ENCODE results near the gene EWSR1.

The EWSR1 gene

GRCh38 chr22:29275167-29275566 lies 7.1 kb downstream of the EWSR1 start:
- TF ChIP-seq ZFX (IDR thresholded peaks at IDR 0.05; ENCODE audit: borderline replicate concordance) = no peak
- TF ChIP-seq, protein P1, sequence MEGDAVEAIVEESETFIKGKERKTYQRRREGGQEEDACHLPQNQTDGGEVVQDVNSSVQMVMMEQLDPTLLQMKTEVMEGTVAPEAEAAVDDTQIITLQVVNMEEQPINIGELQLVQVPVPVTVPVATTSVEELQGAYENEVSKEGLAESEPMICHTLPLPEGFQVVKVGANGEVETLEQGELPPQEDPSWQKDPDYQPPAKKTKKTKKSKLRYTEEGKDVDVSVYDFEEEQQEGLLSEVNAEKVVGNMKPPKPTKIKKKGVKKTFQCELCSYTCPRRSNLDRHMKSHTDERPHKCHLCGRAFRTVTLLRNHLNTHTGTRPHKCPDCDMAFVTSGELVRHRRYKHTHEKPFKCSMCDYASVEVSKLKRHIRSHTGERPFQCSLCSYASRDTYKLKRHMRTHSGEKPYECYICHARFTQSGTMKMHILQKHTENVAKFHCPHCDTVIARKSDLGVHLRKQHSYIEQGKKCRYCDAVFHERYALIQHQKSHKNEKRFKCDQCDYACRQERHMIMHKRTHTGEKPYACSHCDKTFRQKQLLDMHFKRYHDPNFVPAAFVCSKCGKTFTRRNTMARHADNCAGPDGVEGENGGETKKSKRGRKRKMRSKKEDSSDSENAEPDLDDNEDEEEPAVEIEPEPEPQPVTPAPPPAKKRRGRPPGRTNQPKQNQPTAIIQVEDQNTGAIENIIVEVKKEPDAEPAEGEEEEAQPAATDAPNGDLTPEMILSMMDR (IDR thresholded peaks at IDR 0.05) = no peak
- H3K27ac ChIP-seq = peak overlapping the region; percentile 30

GRCh38 chr22:29275819-29276565 lies 7.9 kb downstream of the EWSR1 start:
- H3K27ac ChIP-seq = peak overlapping the region; percentile 30

GRCh38 chr22:29277927-29278326 lies 9.9 kb downstream of the EWSR1 start:
- TF ChIP-seq ZFX (IDR thresholded peaks at IDR 0.05; ENCODE audit: borderline replicate concordance) = no peak
- TF ChIP-seq, protein P1 (IDR thresholded peaks at IDR 0.05) = no peak
- H3K27ac ChIP-seq = no peak overlapping the region

More at GRCh38 chr22:29275819-29276565, 7.9 kb downstream of the EWSR1 start:
- TF ChIP-seq, protein P1 (IDR thresholded peaks at IDR 0.05) = no peak
- TF ChIP-seq ZFX (IDR thresholded peaks at IDR 0.05; ENCODE audit: borderline replicate concordance) = no peak

DNA sequence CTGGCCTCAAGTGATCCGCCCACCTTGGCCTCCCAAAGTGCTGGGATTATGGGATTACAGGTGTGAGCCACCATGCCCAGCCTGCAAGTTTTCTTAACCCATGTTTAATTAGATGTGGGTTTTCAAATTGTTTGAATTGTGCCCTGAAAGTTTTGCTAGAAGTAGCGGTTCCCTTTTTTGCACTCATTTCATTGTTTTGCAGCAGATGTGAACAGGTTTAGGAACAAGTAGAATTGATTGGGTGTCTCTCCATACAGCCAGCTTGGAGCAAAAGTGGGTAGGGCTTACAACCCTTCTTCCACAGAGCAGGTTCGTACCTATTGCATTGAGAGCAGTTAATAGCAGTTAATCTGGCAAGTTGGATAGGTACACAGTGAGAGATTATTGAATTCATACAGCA lies 16.1 kb downstream of the EWSR1 start:
- TF ChIP-seq, protein P1 (IDR thresholded peaks at IDR 0.05) = no peak
- no peak overlapping the region for H3K27ac ChIP-seq

- no peak for TF ChIP-seq ZFX (IDR thresholded peaks at IDR 0.05; ENCODE audit: borderline replicate concordance)
- TF ChIP-seq, protein P1 (IDR thresholded peaks at IDR 0.05) = no peak
- H3K27ac ChIP-seq = no peak overlapping the region
Measured at GRCh38 chr22:29288837-29289236, 20.8 kb downstream of the EWSR1 start.

DNA sequence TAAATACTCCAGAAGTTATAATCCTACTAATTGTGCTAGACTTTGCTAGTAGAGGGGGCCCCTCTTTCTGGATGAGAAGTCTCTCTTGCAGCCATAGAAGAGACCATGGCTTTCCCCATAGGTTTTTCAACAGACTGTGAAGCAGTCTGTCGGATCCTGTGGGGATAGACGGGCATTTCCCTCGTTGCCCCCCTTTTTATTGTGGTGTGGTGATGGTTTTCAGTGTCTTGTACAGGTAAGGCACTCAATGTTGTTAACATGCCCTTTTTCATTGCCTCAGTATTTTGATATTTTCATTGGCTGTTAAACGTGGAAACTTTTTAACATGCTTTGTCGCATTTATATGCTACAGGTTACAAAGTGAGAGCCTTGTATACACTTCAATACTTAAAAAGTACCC lies 22.0 kb downstream of the EWSR1 start:
- no peak overlapping the region for H3K27ac ChIP-seq
- TF ChIP-seq, protein P1 (IDR thresholded peaks at IDR 0.05) = no peak
- TF ChIP-seq ZFX (IDR thresholded peaks at IDR 0.05; ENCODE audit: borderline replicate concordance) = no peak

DNA sequence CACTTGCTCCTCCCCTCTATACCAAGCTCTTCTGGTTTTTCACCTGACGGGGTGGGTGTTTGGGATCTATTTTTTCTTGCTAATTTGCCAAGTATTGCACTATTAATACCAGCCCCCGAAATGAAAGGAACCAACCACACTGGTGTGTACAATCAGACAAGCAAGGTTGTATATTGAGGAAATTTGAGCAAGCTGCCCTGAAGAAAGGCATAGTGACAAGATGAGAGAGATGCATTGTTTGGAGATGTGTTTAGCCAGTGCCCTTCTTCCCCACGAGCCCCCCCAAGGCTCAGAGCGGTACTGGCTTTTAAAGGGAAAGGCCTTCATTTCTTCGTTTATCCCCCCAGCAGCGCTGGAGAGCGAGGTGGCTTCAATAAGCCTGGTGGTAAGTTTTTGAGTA lies 23.1 kb downstream of the EWSR1 start:
- no peak for TF ChIP-seq ZFX (IDR thresholded peaks at IDR 0.05; ENCODE audit: borderline replicate concordance)
- TF ChIP-seq, protein P1 (IDR thresholded peaks at IDR 0.05) = no peak
- H3K27ac ChIP-seq = no peak overlapping the region
